ENCODE measurements around the gene CNTFR. TPM values are rescaled to one million over a fixed set of nuclear protein-coding genes. Genes with fewer than 3 reads are reported as not detected.

Gene CNTFR
- total RNA-seq, 1 donor from 2014 or later = 3.1 TPM

GRCh38 chr9:34557426-34558321 lies 31.9 kb downstream of the CNTFR start:
- Mint-ChIP-seq H3K27me3 (ENCODE audit: unreplicated experiment) (peaks cover 15% of the 10 kb centered on the region), H3K4me1 (ENCODE audit: unreplicated experiment) (peaks cover 19% of the 10 kb centered on the region), H3K4me3 (ENCODE audit: unreplicated experiment) (no peak overlapping the region), H3K27ac (ENCODE audit: unreplicated experiment) (no peak overlapping the region), H3K36me3 (ENCODE audit: low read depth, unreplicated experiment) (no peaks in the 10 kb centered on the region), H3K9me3 (ENCODE audit: unreplicated experiment) (no peaks in the 10 kb centered on the region)
- DNase-seq (ENCODE audit: low spot score) = no peak
- TF ChIP-seq CTCF (IDR thresholded peaks at IDR 0.05; ENCODE audit: unreplicated experiment) = no peak

- H3K4me1 Mint-ChIP-seq (ENCODE audit: unreplicated experiment) = peaks cover 19% of the 10 kb centered on the region
- DNase-seq (ENCODE audit: low spot score) = no peak
These were observed 32.6 kb downstream of the CNTFR start for GRCh38 chr9:34556949-34557348.

GRCh38 chr9:34555936-34556525 lies 33.5 kb downstream of the CNTFR start:
- no peaks in the 10 kb centered on the region for H3K9me3 Mint-ChIP-seq (ENCODE audit: unreplicated experiment)

More at GRCh38 chr9:34556949-34557348, 32.6 kb downstream of the CNTFR start:
- no peaks in the 10 kb centered on the region for H3K9me3 Mint-ChIP-seq (ENCODE audit: unreplicated experiment)
- no peak overlapping the region for H3K27ac Mint-ChIP-seq (ENCODE audit: unreplicated experiment)
- H3K36me3 Mint-ChIP-seq (ENCODE audit: low read depth, unreplicated experiment) = no peaks in the 10 kb centered on the region
- TF ChIP-seq CTCF (IDR thresholded peaks at IDR 0.05; ENCODE audit: unreplicated experiment) = no peak
- H3K4me3 Mint-ChIP-seq (ENCODE audit: unreplicated experiment) = no peak overlapping the region
- H3K27me3 Mint-ChIP-seq (ENCODE audit: unreplicated experiment) = peaks cover 13% of the 10 kb centered on the region

GRCh38 chr9:34555500-34555899 lies 34.0 kb downstream of the CNTFR start:
- no peak for TF ChIP-seq CTCF (IDR thresholded peaks at IDR 0.05; ENCODE audit: unreplicated experiment)
- Mint-ChIP-seq H3K27me3 (ENCODE audit: unreplicated experiment) (peaks cover 11% of the 10 kb centered on the region), H3K4me3 (ENCODE audit: unreplicated experiment) (no peak overlapping the region), H3K9me3 (ENCODE audit: unreplicated experiment) (no peaks in the 10 kb centered on the region), H3K27ac (ENCODE audit: unreplicated experiment) (no peak overlapping the region), H3K36me3 (ENCODE audit: low read depth, unreplicated experiment) (no peaks in the 10 kb centered on the region), H3K4me1 (ENCODE audit: unreplicated experiment) (peaks cover 17% of the 10 kb centered on the region)
- DNase-seq (ENCODE audit: low spot score) = no peak

More at GRCh38 chr9:34555936-34556525, 33.5 kb downstream of the CNTFR start:
- Mint-ChIP-seq H3K4me1 (ENCODE audit: unreplicated experiment) (peaks cover 18% of the 10 kb centered on the region), H3K36me3 (ENCODE audit: low read depth, unreplicated experiment) (no peaks in the 10 kb centered on the region), H3K27me3 (ENCODE audit: unreplicated experiment) (peaks cover 12% of the 10 kb centered on the region), H3K27ac (ENCODE audit: unreplicated experiment) (peak overlapping the region; percentile 1), H3K4me3 (ENCODE audit: unreplicated experiment) (no peak overlapping the region)
- no peak for TF ChIP-seq CTCF (IDR thresholded peaks at IDR 0.05; ENCODE audit: unreplicated experiment)
- DNase-seq (ENCODE audit: low spot score) = no peak

GRCh38 chr9:34555002-34555348 lies 34.5 kb downstream of the CNTFR start:
- no peak overlapping the region for H3K27ac Mint-ChIP-seq (ENCODE audit: unreplicated experiment)
- H3K36me3 Mint-ChIP-seq (ENCODE audit: low read depth, unreplicated experiment) = no peaks in the 10 kb centered on the region
- H3K4me3 Mint-ChIP-seq (ENCODE audit: unreplicated experiment) = no peak overlapping the region
- no peaks in the 10 kb centered on the region for H3K9me3 Mint-ChIP-seq (ENCODE audit: unreplicated experiment)
- peaks cover 12% of the 10 kb centered on the region for H3K4me1 Mint-ChIP-seq (ENCODE audit: unreplicated experiment)
- no peak for TF ChIP-seq CTCF (IDR thresholded peaks at IDR 0.05; ENCODE audit: unreplicated experiment)
- no peak for DNase-seq (ENCODE audit: low spot score)
- H3K27me3 Mint-ChIP-seq (ENCODE audit: unreplicated experiment) = peaks cover 11% of the 10 kb centered on the region
